ENCODE data around the gene GAB1.

DNA sequence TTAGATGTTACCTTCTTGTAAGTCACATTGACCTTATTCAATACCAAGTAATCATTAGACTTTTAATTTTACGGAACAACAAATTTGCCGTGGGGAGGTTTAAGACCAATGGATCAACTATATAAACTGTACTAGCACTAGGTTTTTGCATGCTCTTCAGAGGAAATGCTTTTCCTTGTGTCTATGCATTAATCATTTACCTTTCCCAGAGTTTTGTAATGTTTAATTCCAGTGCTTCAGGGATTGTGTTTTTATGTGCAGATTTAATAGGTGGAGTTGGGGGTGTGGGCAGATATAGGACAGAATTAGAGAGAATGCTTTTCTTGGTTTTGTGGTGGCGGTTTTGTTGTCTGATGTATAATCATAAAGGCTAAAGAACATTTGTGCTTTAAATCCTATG lies 100.8 kb downstream of the GAB1 start:
- TF ChIP-seq NPAS2 (CRISPR knock-in tag; IDR thresholded peaks at IDR 0.05; ENCODE audit: borderline replicate concordance) (no peak), MZF1 (CRISPR knock-in tag; IDR thresholded peaks at IDR 0.05; ENCODE audit: borderline replicate concordance) (no peak), ZNF274 (CRISPR knock-in tag; IDR thresholded peaks at IDR 0.05) (no peak), EZH2 (conservative IDR thresholded peaks at IDR 0.05; ENCODE audit: low read depth, low read length) (no peak), TAF15 (IDR thresholded peaks at IDR 0.05; ENCODE audit: low read depth, low read length, poor library complexity, severe bottlenecking) (no peak), POLR2A (IDR thresholded peaks at IDR 0.05; ENCODE audit: insufficient read depth in 1 of 2, low read depth in 2 of 2, low read length in 2 of 2) (no peak), TAF1 (CRISPR knock-in tag; IDR thresholded peaks at IDR 0.05) (no peak), NFE2L1 (CRISPR knock-in tag; IDR thresholded peaks at IDR 0.05; ENCODE audit: borderline replicate concordance) (no peak), RFX5 (IDR thresholded peaks at IDR 0.05; ENCODE audit: low read depth, low read length) (no peak)
- TF ChIP-seq, protein P1, sequence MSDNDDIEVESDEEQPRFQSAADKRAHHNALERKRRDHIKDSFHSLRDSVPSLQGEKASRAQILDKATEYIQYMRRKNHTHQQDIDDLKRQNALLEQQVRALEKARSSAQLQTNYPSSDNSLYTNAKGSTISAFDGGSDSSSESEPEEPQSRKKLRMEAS (IDR thresholded peaks at IDR 0.05): no peak
- TF ChIP-seq, protein P2, sequence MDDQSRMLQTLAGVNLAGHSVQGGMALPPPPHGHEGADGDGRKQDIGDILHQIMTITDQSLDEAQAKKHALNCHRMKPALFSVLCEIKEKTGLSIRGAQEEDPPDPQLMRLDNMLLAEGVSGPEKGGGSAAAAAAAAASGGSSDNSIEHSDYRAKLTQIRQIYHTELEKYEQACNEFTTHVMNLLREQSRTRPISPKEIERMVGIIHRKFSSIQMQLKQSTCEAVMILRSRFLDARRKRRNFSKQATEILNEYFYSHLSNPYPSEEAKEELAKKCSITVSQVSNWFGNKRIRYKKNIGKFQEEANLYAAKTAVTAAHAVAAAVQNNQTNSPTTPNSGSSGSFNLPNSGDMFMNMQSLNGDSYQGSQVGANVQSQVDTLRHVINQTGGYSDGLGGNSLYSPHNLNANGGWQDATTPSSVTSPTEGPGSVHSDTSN (CRISPR knock-in tag; IDR thresholded peaks at IDR 0.05; ENCODE audit: borderline replicate concordance): no peak
